HG03039 (cell line): ENCODE results near the gene FOXF1.

Source experiments
- ATAC-seq: cut with Tn5 transposase; IDR thresholded peaks from one replicate; pipeline ENCODE4 v1.9.1; 2021; ENCODE audit warnings: mild to moderate bottlenecking, moderate library complexity; ENCODE audit not compliant: unreplicated experiment

FOXF1 gene

GRCh38 chr16:86510465-86511261 lies at the start of gene FOXF1:
Gene FOXF1 (plus strand): TSS chr16:86510527. CDS start chr16:86510570, 43 bp downstream.
- no peak for ATAC-seq

- ATAC-seq, result no peak
Observed at GRCh38 chr16:86461037-86461436, 49.3 kb upstream of the FOXF1 start.

- ATAC-seq, result no peak
Observed at GRCh38 chr16:86462334-86463084, 47.8 kb upstream of the FOXF1 start.

- no peak for ATAC-seq
Observed at GRCh38 chr16:86464044-86464443, 46.3 kb upstream of the FOXF1 start.

- no peak for ATAC-seq
Observed at GRCh38 chr16:86465434-86465833, 44.9 kb upstream of the FOXF1 start.

- no peak for ATAC-seq
Observed at GRCh38 chr16:86466696-86467406, 43.5 kb upstream of the FOXF1 start.

- ATAC-seq, result no peak
Observed at GRCh38 chr16:86467490-86467889, 42.8 kb upstream of the FOXF1 start.

- ATAC-seq, result no peak
Observed at GRCh38 chr16:86470964-86471363, 39.4 kb upstream of the FOXF1 start.

- no peak for ATAC-seq
Observed at GRCh38 chr16:86471896-86472295, 38.4 kb upstream of the FOXF1 start.

GRCh38 chr16:86472366-86472765 lies 38.0 kb upstream of the FOXF1 start:
- no peak for ATAC-seq

- ATAC-seq, result no peak
Observed at GRCh38 chr16:86476956-86477534, 33.3 kb upstream of the FOXF1 start.

GRCh38 chr16:86477642-86478041 lies 32.7 kb upstream of the FOXF1 start:
- no peak for ATAC-seq

- ATAC-seq, result no peak
Observed at GRCh38 chr16:86478779-86479178, 31.5 kb upstream of the FOXF1 start.

GRCh38 chr16:86479419-86479818 lies 30.9 kb upstream of the FOXF1 start:
- no peak for ATAC-seq

- ATAC-seq, result no peak
Observed at GRCh38 chr16:86480444-86480843, 29.9 kb upstream of the FOXF1 start.

GRCh38 chr16:86481607-86482006 lies 28.7 kb upstream of the FOXF1 start:
- no peak for ATAC-seq

GRCh38 chr16:86484240-86484639 lies 26.1 kb upstream of the FOXF1 start:
- no peak for ATAC-seq

- no peak for ATAC-seq
Observed at GRCh38 chr16:86485746-86486145, 24.6 kb upstream of the FOXF1 start.

GRCh38 chr16:86490859-86491639 lies 19.3 kb upstream of the FOXF1 start:
- no peak for ATAC-seq

- ATAC-seq, result no peak
Observed at GRCh38 chr16:86491640-86492023, 18.7 kb upstream of the FOXF1 start.
